Body of pancreas (tissue), 4 donors: ENCODE measurements around the gene APOL2. TPM values are rescaled to one million over a fixed set of nuclear protein-coding genes. Genes with fewer than 3 reads are reported as not detected.

ENCODE experiments used
- ATAC-seq: fragments of 150-250 bp; one replicate; pipeline ENCODE4 v1.9.1; 2016
- DNase-seq, 4 donors: peaks; one replicate each; pipeline ENCODE4 v3.0.0-alpha.2; 2019
- H3K27ac ChIP-seq, 4 donors: fragments of 200-600 bp; sonication (generic); 1 replicate in 3 of 4; 2 replicates in 1 of 4; pipeline versions ENCODE4 v1.5.1 to v1.6.1; 2016 to 2019; ENCODE audit warnings: mild to moderate bottlenecking in 1 of 4, mixed read lengths in 1 of 4, moderate library complexity in 1 of 4
- H3K27me3 ChIP-seq, 2 donors: fragments of 200-600 bp; sonication (generic); one replicate each; pipeline ENCODE4 v1.6.0; 2016; ENCODE audit warnings: mild to moderate bottlenecking in 1 of 2
- H3K36me3 ChIP-seq, 2 donors: fragments of 200-600 bp; sonication (generic); replicated peaks in 1 of 2; 2 replicates each; pipeline ENCODE4 v1.5.1; 2016; ENCODE audit warnings: low read depth in 2 of 2; ENCODE audit not compliant: insufficient read depth in 1 of 2
- H3K4me1 ChIP-seq: fragments of 200-600 bp; sonication (generic); one replicate; pipeline ENCODE4 v1.6.0; 2016
- H3K4me3 ChIP-seq, 2 donors: fragments of 200-600 bp; sonication (generic); 1 replicate in 1 of 2; 2 replicates in 1 of 2; pipeline ENCODE4 v1.5.1; 2016 to 2019
- H3K9me3 ChIP-seq, 3 donors: fragments of 200-600 bp; sonication (generic); 1 replicate in 2 of 3; 2 replicates in 1 of 3; pipeline ENCODE4 v1.5.1; 2016
- POLR2A ChIP-seq, 3 donors: fragments of 450-650 bp; IDR thresholded peaks; one replicate each; pipeline ENCODE4 v1.6.1; 2016; ENCODE audit warnings: antibody characterized with exemption in 3 of 3, mild to moderate bottlenecking in 2 of 3
- WGBS, 2 donors: methylation state at CpG; one replicate each; pipeline ENCODE4 v1.1.5; 2017; 5-methylcytosine and 5-hydroxymethylcytosine counted together
- intact Hi-C: fragments of 100-400 bp; cut with DNase I; formaldehyde crosslinking; loops from one replicate; pipeline ENCODE4 v1.15.1; 2023
- total RNA-seq, 2 donors: library from RNA; depleted of rRNA; stranded (reverse); fragments of >200 nt; gene quantifications; one replicate each; pipeline ENCODE4 v1.1.0, GENCODE V29; 2016
- TF ChIP-seq, protein P1 (sequence below), 7 experiments: fragments of 450-650 bp in 4 of 7; fragments of 200-600 bp in 3 of 7; sonication (generic) in 3 of 7; IDR thresholded peaks; one replicate each; pipeline ENCODE4 v1.5.1; 2016 to 2019; ENCODE audit warnings: antibody characterized with exemption in 7 of 7

The APOL2 gene
- total RNA-seq, 2 donors from 2014 or later, result 13.5 to 19.1 TPM

- ATAC-seq (no peak), DNase-seq (no peak)
- Histone ChIP-seq H3K36me3 (no peaks in the 10 kb centered on the region), H3K27me3 (no peaks in the 10 kb centered on the region), H3K4me3 (no peak overlapping the region), H3K9me3 (no peaks in the 10 kb centered on the region), H3K27ac (no peak overlapping the region), H3K4me1 (no peaks in the 10 kb centered on the region)
- TF ChIP-seq POLR2A (IDR thresholded peaks at IDR 0.05), result no peak
- TF ChIP-seq, protein P1, sequence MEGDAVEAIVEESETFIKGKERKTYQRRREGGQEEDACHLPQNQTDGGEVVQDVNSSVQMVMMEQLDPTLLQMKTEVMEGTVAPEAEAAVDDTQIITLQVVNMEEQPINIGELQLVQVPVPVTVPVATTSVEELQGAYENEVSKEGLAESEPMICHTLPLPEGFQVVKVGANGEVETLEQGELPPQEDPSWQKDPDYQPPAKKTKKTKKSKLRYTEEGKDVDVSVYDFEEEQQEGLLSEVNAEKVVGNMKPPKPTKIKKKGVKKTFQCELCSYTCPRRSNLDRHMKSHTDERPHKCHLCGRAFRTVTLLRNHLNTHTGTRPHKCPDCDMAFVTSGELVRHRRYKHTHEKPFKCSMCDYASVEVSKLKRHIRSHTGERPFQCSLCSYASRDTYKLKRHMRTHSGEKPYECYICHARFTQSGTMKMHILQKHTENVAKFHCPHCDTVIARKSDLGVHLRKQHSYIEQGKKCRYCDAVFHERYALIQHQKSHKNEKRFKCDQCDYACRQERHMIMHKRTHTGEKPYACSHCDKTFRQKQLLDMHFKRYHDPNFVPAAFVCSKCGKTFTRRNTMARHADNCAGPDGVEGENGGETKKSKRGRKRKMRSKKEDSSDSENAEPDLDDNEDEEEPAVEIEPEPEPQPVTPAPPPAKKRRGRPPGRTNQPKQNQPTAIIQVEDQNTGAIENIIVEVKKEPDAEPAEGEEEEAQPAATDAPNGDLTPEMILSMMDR (IDR thresholded peaks at IDR 0.05), result no peak
- 85 to 90% methylated on average over 7 of the region's 7 CpGs for WGBS, 2 donors
- intact Hi-C loops, result loop anchor here (5.0 kb wide), 1 partner anchor 36 kb away; no protein-coding TSS in a partner anchor
These were observed 55.9 kb downstream of the APOL2 start for GRCh38 chr22:36183446-36183845.

- no peaks in the 10 kb centered on the region for H3K27me3 ChIP-seq
- H3K9me3 ChIP-seq, result no peaks in the 10 kb centered on the region
- H3K27ac ChIP-seq, result no peak overlapping the region
- no peaks in the 10 kb centered on the region for H3K36me3 ChIP-seq
- H3K4me3 ChIP-seq, result no peak overlapping the region
- DNase-seq, result no peak
- no peaks in the 10 kb centered on the region for H3K4me1 ChIP-seq
- WGBS, 2 donors, result 86 to 87% methylated on average over 6 of the region's 6 CpGs
- no peak for ATAC-seq
- intact Hi-C loops, result loop anchor here (5.0 kb wide), 1 partner anchor 36 kb away; no protein-coding TSS in a partner anchor
- TF ChIP-seq, protein P1 (IDR thresholded peaks at IDR 0.05), result no peak
- TF ChIP-seq POLR2A (IDR thresholded peaks at IDR 0.05), result no peak
These were observed 56.5 kb downstream of the APOL2 start for GRCh38 chr22:36182857-36183256.

- Histone ChIP-seq H3K4me1 (no peaks in the 10 kb centered on the region), H3K27me3 (no peaks in the 10 kb centered on the region), H3K36me3 (no peaks in the 10 kb centered on the region), H3K4me3 (no peak overlapping the region), H3K27ac (no peak overlapping the region), H3K9me3 (no peaks in the 10 kb centered on the region)
- intact Hi-C loops, result loop anchor here (5.0 kb wide), 1 partner anchor 35 kb away; no protein-coding TSS in a partner anchor
- DNase-seq (no peak), ATAC-seq (no peak)
- TF ChIP-seq, protein P1 (IDR thresholded peaks at IDR 0.05), result no peak
- TF ChIP-seq POLR2A (IDR thresholded peaks at IDR 0.05), result no peak
- WGBS, 2 donors, result 21 to 40% methylated on average over 4 to 7 of the region's 7 CpGs
These were observed 57.3 kb downstream of the APOL2 start for GRCh38 chr22:36182056-36182455.

DNA sequence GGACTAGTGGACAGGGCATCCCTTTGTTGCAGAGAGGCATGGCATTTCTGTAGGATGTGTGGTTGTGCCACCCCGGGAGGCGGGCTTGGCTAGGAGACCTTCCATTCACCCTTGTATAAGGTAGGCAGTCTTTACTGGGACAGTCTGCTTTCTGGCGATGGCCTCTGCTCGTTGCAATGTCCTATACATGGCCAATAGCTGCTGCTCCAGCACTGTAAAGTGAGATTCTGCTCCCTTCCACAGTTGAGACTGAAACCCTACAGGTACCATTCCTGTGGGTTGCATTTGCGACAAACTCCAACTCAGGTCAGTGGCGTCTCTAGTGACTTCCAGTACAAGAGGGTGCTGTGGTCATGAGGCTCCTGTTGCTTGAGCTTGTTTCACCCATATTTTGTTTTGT, 58.4 kb downstream of the APOL2 start:
- Histone ChIP-seq H3K4me3 (no peak overlapping the region), H3K36me3 (no peaks in the 10 kb centered on the region), H3K27ac (no peak overlapping the region), H3K4me1 (no peaks in the 10 kb centered on the region), H3K9me3 (no peaks in the 10 kb centered on the region), H3K27me3 (no peaks in the 10 kb centered on the region)
- no peak for DNase-seq
- intact Hi-C loops, result loop anchor here (5.0 kb wide), 1 partner anchor 34 kb away; no protein-coding TSS in a partner anchor
- 84% methylated on average over 5 to 6 of the region's 6 CpGs for WGBS, 2 donors
- no peak for ATAC-seq
- TF ChIP-seq, protein P1 (IDR thresholded peaks at IDR 0.05), result no peak
- TF ChIP-seq POLR2A (IDR thresholded peaks at IDR 0.05), result no peak
